ENCODE measurements around the gene C14orf132.

The C14orf132 gene

GRCh38 chr14:96108911-96109310 lies 69.7 kb downstream of the C14orf132 start:
- no peak overlapping the region for H3K4me3 ChIP-seq (ENCODE audit: low read length)
- TF ChIP-seq CTCF (IDR thresholded peaks at IDR 0.05; ENCODE audit: insufficient read depth, low read depth, low read length, missing control alignments): no peak
- no peak for DNase-seq (ENCODE audit: low read depth)

- DNase-seq (ENCODE audit: low read depth): no peak
- H3K4me3 ChIP-seq (ENCODE audit: low read length): no peak overlapping the region
- TF ChIP-seq CTCF (IDR thresholded peaks at IDR 0.05; ENCODE audit: insufficient read depth, low read depth, low read length, missing control alignments): no peak
Observed at GRCh38 chr14:96109596-96110355, 70.6 kb downstream of the C14orf132 start.

- no peak for TF ChIP-seq CTCF (IDR thresholded peaks at IDR 0.05; ENCODE audit: insufficient read depth, low read depth, low read length, missing control alignments)
- DNase-seq (ENCODE audit: low read depth): no peak
- H3K4me3 ChIP-seq (ENCODE audit: low read length): no peak overlapping the region
Observed at GRCh38 chr14:96112032-96112431, 72.9 kb downstream of the C14orf132 start.

- TF ChIP-seq CTCF (IDR thresholded peaks at IDR 0.05; ENCODE audit: insufficient read depth, low read depth, low read length, missing control alignments): no peak
- H3K4me3 ChIP-seq (ENCODE audit: low read length): no peak overlapping the region
- no peak for DNase-seq (ENCODE audit: low read depth)
Observed at GRCh38 chr14:96114002-96114401, 74.8 kb downstream of the C14orf132 start.

GRCh38 chr14:96117101-96117897 lies 78.1 kb downstream of the C14orf132 start:
- DNase-seq (ENCODE audit: low read depth): peak; percentile 66
- no peak for TF ChIP-seq CTCF (IDR thresholded peaks at IDR 0.05; ENCODE audit: insufficient read depth, low read depth, low read length, missing control alignments)
- H3K4me3 ChIP-seq (ENCODE audit: low read length): no peak overlapping the region

- no peak for TF ChIP-seq CTCF (IDR thresholded peaks at IDR 0.05; ENCODE audit: insufficient read depth, low read depth, low read length, missing control alignments)
- no peak for DNase-seq (ENCODE audit: low read depth)
Observed at GRCh38 chr14:96117960-96118359, 78.8 kb downstream of the C14orf132 start.

More at GRCh38 chr14:96117960-96118359, 78.8 kb downstream of the C14orf132 start:
- no peak overlapping the region for H3K4me3 ChIP-seq (ENCODE audit: low read length)
